Measurements from ENCODE around the gene HEPH. TPM values are rescaled to one million over a fixed set of nuclear protein-coding genes. Genes with fewer than 3 reads are reported as not detected.

The HEPH gene
- total and polyA plus RNA-seq, 2 experiments from 2014 or later = 10.1 to 64.7 TPM

DNA sequence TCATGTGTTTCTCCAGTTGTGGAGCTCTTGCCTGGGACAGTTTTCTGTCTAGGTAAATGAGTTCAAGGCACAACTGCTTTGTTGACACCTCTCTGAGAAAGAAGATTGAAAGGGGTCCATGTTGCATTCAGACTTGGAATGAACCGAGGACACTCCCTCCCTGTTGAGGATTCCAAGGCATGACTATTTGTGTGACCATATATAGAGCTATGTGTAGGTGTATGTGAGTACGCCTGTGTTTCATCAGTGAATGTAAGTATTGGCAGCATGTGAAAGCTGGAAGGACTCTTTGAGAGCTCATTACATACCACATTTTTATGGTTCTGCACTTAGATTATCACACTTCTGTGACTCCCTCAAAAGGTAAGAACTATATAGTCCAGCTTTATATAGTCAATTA lies 3.4 kb downstream of the HEPH start (continued):
- TF ChIP-seq, protein P1, sequence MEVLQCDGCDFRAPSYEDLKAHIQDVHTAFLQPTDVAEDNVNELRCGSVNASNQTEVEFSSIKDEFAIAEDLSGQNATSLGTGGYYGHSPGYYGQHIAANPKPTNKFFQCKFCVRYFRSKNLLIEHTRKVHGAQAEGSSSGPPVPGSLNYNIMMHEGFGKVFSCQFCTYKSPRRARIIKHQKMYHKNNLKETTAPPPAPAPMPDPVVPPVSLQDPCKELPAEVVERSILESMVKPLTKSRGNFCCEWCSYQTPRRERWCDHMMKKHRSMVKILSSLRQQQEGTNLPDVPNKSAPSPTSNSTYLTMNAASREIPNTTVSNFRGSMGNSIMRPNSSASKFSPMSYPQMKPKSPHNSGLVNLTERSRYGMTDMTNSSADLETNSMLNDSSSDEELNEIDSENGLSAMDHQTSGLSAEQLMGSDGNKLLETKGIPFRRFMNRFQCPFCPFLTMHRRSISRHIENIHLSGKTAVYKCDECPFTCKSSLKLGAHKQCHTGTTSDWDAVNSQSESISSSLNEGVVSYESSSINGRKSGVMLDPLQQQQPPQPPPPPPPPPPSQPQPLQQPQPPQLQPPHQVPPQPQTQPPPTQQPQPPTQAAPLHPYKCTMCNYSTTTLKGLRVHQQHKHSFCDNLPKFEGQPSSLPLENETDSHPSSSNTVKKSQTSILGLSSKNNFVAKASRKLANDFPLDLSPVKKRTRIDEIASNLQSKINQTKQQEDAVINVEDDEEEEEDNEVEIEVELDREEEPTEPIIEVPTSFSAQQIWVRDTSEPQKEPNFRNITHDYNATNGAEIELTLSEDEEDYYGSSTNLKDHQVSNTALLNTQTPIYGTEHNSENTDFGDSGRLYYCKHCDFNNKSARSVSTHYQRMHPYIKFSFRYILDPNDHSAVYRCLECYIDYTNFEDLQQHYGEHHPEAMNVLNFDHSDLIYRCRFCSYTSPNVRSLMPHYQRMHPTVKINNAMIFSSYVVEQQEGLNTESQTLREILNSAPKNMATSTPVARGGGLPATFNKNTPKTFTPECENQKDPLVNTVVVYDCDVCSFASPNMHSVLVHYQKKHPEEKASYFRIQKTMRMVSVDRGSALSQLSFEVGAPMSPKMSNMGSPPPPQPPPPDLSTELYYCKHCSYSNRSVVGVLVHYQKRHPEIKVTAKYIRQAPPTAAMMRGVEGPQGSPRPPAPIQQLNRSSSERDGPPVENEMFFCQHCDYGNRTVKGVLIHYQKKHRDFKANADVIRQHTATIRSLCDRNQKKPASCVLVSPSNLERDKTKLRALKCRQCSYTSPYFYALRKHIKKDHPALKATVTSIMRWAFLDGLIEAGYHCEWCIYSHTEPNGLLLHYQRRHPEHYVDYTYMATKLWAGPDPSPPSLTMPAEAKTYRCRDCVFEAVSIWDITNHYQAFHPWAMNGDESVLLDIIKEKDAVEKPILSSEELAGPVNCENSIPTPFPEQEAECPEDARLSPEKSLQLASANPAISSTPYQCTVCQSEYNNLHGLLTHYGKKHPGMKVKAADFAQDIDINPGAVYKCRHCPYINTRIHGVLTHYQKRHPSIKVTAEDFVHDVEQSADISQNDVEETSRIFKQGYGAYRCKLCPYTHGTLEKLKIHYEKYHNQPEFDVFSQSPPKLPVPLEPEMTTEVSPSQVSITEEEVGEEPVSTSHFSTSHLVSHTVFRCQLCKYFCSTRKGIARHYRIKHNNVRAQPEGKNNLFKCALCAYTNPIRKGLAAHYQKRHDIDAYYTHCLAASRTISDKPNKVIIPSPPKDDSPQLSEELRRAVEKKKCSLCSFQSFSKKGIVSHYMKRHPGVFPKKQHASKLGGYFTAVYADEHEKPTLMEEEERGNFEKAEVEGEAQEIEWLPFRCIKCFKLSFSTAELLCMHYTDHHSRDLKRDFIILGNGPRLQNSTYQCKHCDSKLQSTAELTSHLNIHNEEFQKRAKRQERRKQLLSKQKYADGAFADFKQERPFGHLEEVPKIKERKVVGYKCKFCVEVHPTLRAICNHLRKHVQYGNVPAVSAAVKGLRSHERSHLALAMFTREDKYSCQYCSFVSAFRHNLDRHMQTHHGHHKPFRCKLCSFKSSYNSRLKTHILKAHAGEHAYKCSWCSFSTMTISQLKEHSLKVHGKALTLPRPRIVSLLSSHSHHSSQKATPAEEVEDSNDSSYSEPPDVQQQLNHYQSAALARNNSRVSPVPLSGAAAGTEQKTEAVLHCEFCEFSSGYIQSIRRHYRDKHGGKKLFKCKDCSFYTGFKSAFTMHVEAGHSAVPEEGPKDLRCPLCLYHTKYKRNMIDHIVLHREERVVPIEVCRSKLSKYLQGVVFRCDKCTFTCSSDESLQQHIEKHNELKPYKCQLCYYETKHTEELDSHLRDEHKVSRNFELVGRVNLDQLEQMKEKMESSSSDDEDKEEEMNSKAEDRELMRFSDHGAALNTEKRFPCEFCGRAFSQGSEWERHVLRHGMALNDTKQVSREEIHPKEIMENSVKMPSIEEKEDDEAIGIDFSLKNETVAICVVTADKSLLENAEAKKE (CRISPR knock-in tag; IDR thresholded peaks at IDR 0.05) = no peak
- no peak for TF ChIP-seq JUNB (IDR thresholded peaks at IDR 0.05; ENCODE audit: unreplicated experiment)
- TF ChIP-seq, protein P2, sequence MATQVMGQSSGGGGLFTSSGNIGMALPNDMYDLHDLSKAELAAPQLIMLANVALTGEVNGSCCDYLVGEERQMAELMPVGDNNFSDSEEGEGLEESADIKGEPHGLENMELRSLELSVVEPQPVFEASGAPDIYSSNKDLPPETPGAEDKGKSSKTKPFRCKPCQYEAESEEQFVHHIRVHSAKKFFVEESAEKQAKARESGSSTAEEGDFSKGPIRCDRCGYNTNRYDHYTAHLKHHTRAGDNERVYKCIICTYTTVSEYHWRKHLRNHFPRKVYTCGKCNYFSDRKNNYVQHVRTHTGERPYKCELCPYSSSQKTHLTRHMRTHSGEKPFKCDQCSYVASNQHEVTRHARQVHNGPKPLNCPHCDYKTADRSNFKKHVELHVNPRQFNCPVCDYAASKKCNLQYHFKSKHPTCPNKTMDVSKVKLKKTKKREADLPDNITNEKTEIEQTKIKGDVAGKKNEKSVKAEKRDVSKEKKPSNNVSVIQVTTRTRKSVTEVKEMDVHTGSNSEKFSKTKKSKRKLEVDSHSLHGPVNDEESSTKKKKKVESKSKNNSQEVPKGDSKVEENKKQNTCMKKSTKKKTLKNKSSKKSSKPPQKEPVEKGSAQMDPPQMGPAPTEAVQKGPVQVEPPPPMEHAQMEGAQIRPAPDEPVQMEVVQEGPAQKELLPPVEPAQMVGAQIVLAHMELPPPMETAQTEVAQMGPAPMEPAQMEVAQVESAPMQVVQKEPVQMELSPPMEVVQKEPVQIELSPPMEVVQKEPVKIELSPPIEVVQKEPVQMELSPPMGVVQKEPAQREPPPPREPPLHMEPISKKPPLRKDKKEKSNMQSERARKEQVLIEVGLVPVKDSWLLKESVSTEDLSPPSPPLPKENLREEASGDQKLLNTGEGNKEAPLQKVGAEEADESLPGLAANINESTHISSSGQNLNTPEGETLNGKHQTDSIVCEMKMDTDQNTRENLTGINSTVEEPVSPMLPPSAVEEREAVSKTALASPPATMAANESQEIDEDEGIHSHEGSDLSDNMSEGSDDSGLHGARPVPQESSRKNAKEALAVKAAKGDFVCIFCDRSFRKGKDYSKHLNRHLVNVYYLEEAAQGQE (IDR thresholded peaks at IDR 0.05; ENCODE audit: unreplicated experiment) = no peak
- TF ChIP-seq CREB1 (CRISPR knock-in tag; IDR thresholded peaks at IDR 0.05; ENCODE audit: low read depth) = no peak
- TF ChIP-seq, protein P3, sequence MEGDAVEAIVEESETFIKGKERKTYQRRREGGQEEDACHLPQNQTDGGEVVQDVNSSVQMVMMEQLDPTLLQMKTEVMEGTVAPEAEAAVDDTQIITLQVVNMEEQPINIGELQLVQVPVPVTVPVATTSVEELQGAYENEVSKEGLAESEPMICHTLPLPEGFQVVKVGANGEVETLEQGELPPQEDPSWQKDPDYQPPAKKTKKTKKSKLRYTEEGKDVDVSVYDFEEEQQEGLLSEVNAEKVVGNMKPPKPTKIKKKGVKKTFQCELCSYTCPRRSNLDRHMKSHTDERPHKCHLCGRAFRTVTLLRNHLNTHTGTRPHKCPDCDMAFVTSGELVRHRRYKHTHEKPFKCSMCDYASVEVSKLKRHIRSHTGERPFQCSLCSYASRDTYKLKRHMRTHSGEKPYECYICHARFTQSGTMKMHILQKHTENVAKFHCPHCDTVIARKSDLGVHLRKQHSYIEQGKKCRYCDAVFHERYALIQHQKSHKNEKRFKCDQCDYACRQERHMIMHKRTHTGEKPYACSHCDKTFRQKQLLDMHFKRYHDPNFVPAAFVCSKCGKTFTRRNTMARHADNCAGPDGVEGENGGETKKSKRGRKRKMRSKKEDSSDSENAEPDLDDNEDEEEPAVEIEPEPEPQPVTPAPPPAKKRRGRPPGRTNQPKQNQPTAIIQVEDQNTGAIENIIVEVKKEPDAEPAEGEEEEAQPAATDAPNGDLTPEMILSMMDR (conservative IDR thresholded peaks at IDR 0.05; ENCODE audit: low read depth in 2 of 2) = no peak
- TF ChIP-seq ZNF114 (CRISPR knock-in tag; IDR thresholded peaks at IDR 0.05) = no peak
- no peak for TF ChIP-seq STAT1 (IDR thresholded peaks at IDR 0.05; ENCODE audit: unreplicated experiment)
- no peak for TF ChIP-seq EZH2phosphoT487 (IDR thresholded peaks at IDR 0.05; ENCODE audit: unreplicated experiment)
- TF ChIP-seq NANOG (IDR thresholded peaks at IDR 0.05; ENCODE audit: borderline replicate concordance) = no peak
- TF ChIP-seq ZNF331 (CRISPR knock-in tag; IDR thresholded peaks at IDR 0.05; ENCODE audit: low read depth) = no peak
- TF ChIP-seq POLR2AphosphoS5 (IDR thresholded peaks at IDR 0.05; ENCODE audit: low read depth) = no peak
- TF ChIP-seq EZH2 (IDR thresholded peaks at IDR 0.05; ENCODE audit: low read depth, unreplicated experiment) = no peak
